Ectodermal cell (in vitro differentiated cells): Measurements from ENCODE around the gene TRABD2B.

Source experiments
- H3K27ac ChIP-seq: 2 replicates; pipeline ENCODE4 v1.7.0; 2013; ENCODE audit warnings: mild to moderate bottlenecking, low read depth, low read length; ENCODE audit not compliant: insufficient read depth, poor library complexity, severe bottlenecking
- H3K27me3 ChIP-seq: 2 replicates; pipeline ENCODE4 v1.7.0; 2013; ENCODE audit warnings: mild to moderate bottlenecking, low read length; ENCODE audit not compliant: insufficient read depth, control insufficient read depth, poor library complexity, severe bottlenecking
- H3K36me3 ChIP-seq: one replicate; pipeline ENCODE4 v1.7.0; 2013; ENCODE audit warnings: low read length; ENCODE audit not compliant: control insufficient read depth, insufficient read depth
- H3K4me1 ChIP-seq: one replicate; pipeline ENCODE4 v1.7.0; 2013; ENCODE audit warnings: low read length; ENCODE audit not compliant: control insufficient read depth, insufficient read depth
- H3K4me3 ChIP-seq: 2 replicates; pipeline ENCODE4 v1.7.0; 2013; ENCODE audit warnings: low read depth, low read length, control low read depth; ENCODE audit not compliant: insufficient read depth
- H3K9me3 ChIP-seq: 2 replicates; pipeline ENCODE4 v1.7.0; 2013; ENCODE audit warnings: mild to moderate bottlenecking, low read length, moderate library complexity; ENCODE audit not compliant: control insufficient read depth
- WGBS, 2 experiments: methylation state at CpG; one replicate each; pipeline ENCODE4 v1.1.7; 2013; ENCODE audit warnings: missing lambda C conversion rate in 2 of 2; 5-methylcytosine and 5-hydroxymethylcytosine counted together

The TRABD2B gene

DNA sequence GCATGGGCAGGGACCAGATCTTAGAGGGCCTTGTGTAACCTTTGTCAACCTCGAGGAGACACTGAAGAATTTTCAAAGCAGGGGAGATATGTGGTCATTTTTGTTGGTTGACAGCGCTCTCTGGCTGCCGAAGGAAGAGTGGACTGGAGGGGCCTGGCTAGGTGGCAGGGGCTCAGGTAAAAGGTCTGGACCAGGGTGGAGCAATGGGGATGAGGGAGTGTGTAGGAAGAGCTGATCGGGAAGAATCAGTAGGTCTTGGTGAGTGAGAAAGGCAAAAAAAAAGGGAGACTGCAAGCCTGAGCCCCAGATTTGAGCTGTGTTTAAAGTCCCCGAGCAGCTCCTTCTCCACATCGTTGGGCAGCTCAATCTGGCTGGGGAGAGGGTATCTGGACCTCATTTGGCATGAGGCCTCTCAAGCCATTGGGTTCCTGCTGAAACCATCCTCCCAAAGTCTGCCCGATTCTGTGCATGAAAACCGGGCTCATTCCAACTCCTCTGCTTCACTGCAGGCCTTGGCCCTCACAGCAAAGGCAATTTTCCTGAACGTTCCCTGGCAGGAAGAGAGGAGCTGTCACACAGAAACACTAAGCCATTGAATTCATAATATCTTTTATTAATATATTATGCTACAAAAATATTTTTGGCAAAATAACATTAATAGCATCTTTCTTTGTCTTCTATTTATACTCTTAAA lies 237.1 kb downstream of the TRABD2B start:
- no peak overlapping the region for H3K27ac ChIP-seq
- H3K9me3 ChIP-seq: no peaks in the 10 kb centered on the region
- no peaks in the 10 kb centered on the region for H3K36me3 ChIP-seq
- WGBS, 2 experiments: 91 to 92% methylated on average over 9 of the region's 9 CpGs
- H3K27me3 ChIP-seq: no peaks in the 10 kb centered on the region
- no peaks in the 10 kb centered on the region for H3K4me1 ChIP-seq
- H3K4me3 ChIP-seq: no peak overlapping the region

DNA sequence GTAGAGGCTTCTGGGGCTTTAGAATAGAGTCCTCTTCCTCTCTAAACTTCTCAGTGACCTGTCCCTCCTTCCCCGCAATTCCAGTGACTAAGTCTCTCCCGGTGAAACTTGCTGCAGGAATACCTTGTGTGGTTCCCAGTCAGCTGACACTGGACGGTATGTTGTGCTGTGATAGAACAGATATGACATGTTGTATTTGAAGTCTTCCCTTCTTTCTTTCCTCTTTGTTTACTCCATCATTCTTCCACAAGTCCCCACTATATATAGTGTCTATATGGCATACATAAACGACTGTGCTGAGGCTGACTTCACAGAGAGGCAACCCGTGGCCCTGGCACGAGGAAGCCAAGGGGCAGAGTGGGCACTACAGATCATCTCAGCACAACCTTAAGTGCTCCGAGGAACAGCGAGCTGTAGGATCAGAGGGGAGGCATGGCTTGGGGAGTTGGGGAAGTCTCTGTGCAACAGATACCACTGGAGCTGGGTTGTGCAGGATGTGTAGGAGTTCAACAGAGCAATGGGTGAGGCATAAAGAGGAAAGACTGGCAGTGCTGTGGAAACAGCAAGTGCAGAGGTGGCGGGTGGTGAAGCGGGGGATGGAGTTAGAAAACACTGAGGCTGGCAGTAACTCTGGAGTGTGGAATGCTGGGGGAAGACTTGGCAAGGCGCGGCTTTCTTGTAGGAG lies 237.8 kb downstream of the TRABD2B start:
- Histone ChIP-seq H3K27me3 (no peaks in the 10 kb centered on the region), H3K4me1 (no peaks in the 10 kb centered on the region), H3K4me3 (no peak overlapping the region), H3K27ac (no peak overlapping the region), H3K36me3 (no peaks in the 10 kb centered on the region), H3K9me3 (no peaks in the 10 kb centered on the region)
- WGBS, 2 experiments: 93 to 96% methylated on average over 11 of the region's 12 CpGs

GRCh38 chr1:47758341-47759250 lies 238.6 kb downstream of the TRABD2B start:
- H3K27ac ChIP-seq: no peak overlapping the region
- H3K4me3 ChIP-seq: no peak overlapping the region
- no peaks in the 10 kb centered on the region for H3K36me3 ChIP-seq
- H3K4me1 ChIP-seq: no peaks in the 10 kb centered on the region
- WGBS, 2 experiments: 86 to 88% methylated on average over 19 to 20 of the region's 20 CpGs
- H3K27me3 ChIP-seq: no peaks in the 10 kb centered on the region
- no peaks in the 10 kb centered on the region for H3K9me3 ChIP-seq

DNA sequence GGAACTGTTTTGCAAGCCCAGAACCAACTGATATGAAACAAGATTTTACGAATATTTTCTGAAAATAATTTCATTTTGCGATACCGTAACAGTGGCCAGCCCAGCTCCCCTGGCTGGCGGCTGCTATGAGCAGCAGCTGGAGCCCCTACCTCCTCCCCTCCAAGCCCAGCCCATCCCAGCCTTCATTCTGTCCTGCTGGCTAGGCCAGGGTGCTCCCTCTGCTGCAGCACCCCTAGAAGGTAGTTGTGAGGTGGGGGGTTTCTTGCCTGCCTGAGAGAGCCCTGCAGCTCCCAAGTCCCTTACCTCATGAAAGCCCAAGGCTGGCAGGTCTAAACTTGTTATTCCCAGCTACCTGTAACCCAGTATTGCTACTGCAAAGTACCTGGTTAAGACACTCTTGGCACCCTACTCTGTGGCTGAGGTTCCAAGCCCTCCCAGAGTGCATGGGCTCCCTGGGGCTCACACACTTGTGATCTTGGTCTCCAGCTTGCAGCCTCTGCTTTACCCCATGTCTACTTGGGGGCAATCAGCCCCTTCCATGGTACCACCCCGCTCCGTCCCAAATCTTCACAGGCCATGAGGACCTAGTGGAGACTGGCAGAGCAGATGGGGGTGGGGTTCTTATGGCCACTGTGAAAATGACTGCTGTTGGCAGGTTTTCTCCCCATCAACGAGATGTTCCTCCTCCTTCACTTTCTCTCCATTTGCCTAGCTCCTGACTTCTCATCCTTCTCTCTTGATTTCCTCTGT lies 239.8 kb downstream of the TRABD2B start:
- WGBS, 2 experiments: 80 to 83% methylated on average over 7 of the region's 7 CpGs
- no peaks in the 10 kb centered on the region for H3K27me3 ChIP-seq
- no peaks in the 10 kb centered on the region for H3K36me3 ChIP-seq

DNA sequence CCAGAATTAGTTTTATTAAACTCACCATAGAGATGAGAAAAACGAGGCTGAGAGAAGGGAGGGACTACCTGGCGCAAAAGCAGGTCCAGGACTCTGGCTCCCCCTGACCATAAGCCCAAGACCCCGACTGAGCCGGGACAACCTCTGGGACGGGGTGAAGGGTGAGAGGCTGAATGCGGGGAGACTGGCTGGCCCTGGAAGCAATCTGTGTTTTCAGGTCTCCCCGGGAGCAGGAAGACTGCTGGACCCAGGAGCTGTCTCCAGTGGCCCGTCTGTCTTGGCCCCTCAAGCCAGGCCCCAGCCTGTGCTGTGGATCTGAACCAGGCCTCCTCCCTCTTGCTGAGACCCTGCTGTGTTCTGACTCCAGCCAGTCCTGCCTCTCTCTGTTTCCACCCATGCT lies 240.8 kb downstream of the TRABD2B start:
- no peaks in the 10 kb centered on the region for H3K9me3 ChIP-seq
- H3K27ac ChIP-seq: no peak overlapping the region

More for the DNA sequence above, 239.8 kb downstream of the TRABD2B start:
- Histone ChIP-seq H3K4me3 (no peak overlapping the region), H3K27ac (no peak overlapping the region), H3K4me1 (peaks cover 3% of the 10 kb centered on the region), H3K9me3 (no peaks in the 10 kb centered on the region)

GRCh38 chr1:47756006-47756405 lies 241.2 kb downstream of the TRABD2B start:
- 79 to 82% methylated on average over 4 of the region's 4 CpGs for WGBS, 2 experiments

More for the DNA sequence above, 240.8 kb downstream of the TRABD2B start:
- peaks cover 10% of the 10 kb centered on the region for H3K4me1 ChIP-seq
- no peaks in the 10 kb centered on the region for H3K36me3 ChIP-seq
- 89 to 94% methylated on average over 8 of the region's 8 CpGs for WGBS, 2 experiments
- H3K27me3 ChIP-seq: no peaks in the 10 kb centered on the region
- H3K4me3 ChIP-seq: no peak overlapping the region

GRCh38 chr1:47755101-47755990 lies 241.8 kb downstream of the TRABD2B start:
- H3K27ac ChIP-seq: no peak overlapping the region
- peaks cover 10% of the 10 kb centered on the region for H3K4me1 ChIP-seq
- H3K4me3 ChIP-seq: no peak overlapping the region
- H3K36me3 ChIP-seq: no peaks in the 10 kb centered on the region
- H3K9me3 ChIP-seq: no peaks in the 10 kb centered on the region
- no peaks in the 10 kb centered on the region for H3K27me3 ChIP-seq
- 82 to 83% methylated on average over 7 to 8 of the region's 8 CpGs for WGBS, 2 experiments

More at GRCh38 chr1:47756006-47756405, 241.2 kb downstream of the TRABD2B start:
- H3K9me3 ChIP-seq: no peaks in the 10 kb centered on the region
- H3K27me3 ChIP-seq: no peaks in the 10 kb centered on the region
- H3K36me3 ChIP-seq: no peaks in the 10 kb centered on the region
- H3K4me1 ChIP-seq: peaks cover 10% of the 10 kb centered on the region
- no peak overlapping the region for H3K27ac ChIP-seq
- H3K4me3 ChIP-seq: no peak overlapping the region

DNA sequence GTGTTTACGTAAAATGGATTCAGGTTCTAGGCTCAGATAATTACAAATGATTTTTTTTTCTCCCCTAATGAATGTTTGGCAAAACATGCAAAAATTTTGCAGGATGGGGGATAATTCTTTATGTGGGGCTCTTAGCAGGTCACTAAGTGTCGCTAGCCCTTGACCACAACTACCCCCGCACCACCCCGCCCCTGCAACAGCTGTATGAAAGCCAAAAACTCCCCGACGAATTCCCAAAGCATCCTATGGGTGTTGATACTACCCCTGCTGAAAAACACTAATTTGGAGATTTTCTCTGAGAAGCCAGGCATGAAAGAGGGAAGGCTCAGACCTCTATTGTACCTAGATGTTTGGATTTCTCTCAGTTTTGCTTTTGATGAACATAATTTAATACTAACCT lies 243.0 kb downstream of the TRABD2B start:
- WGBS, 2 experiments: 89 to 92% methylated on average over 6 of the region's 6 CpGs
- Histone ChIP-seq H3K36me3 (no peaks in the 10 kb centered on the region), H3K4me1 (peaks cover 10% of the 10 kb centered on the region), H3K27me3 (no peaks in the 10 kb centered on the region), H3K9me3 (no peaks in the 10 kb centered on the region), H3K27ac (no peak overlapping the region), H3K4me3 (no peak overlapping the region)

- H3K4me3 ChIP-seq: no peak overlapping the region
- no peak overlapping the region for H3K27ac ChIP-seq
- H3K27me3 ChIP-seq: no peaks in the 10 kb centered on the region
- no peaks in the 10 kb centered on the region for H3K36me3 ChIP-seq
- H3K4me1 ChIP-seq: peaks cover 10% of the 10 kb centered on the region
- H3K9me3 ChIP-seq: no peaks in the 10 kb centered on the region
- WGBS, 2 experiments: 89 to 93% methylated on average over 1 of the region's 1 CpG
Observed at GRCh38 chr1:47753808-47754207, 243.4 kb downstream of the TRABD2B start.
